Rectal smooth muscle tissue (tissue), 1 donor: ENCODE measurements around the gene STXBP4.

Experiments used
- H3K27ac ChIP-seq: one replicate; pipeline ENCODE4 v1.7.0; 2013; ENCODE audit warnings: low read depth, low read length, inconsistent platforms
- H3K27me3 ChIP-seq: one replicate; pipeline ENCODE4 v1.7.0; 2013; ENCODE audit warnings: low read length; ENCODE audit not compliant: control insufficient read depth, insufficient read depth
- H3K36me3 ChIP-seq: one replicate; pipeline ENCODE4 v1.7.0; 2013; ENCODE audit warnings: low read length; ENCODE audit not compliant: control insufficient read depth, insufficient read depth
- H3K4me1 ChIP-seq: one replicate; pipeline ENCODE4 v1.7.0; 2013; ENCODE audit warnings: low read length; ENCODE audit not compliant: control insufficient read depth, insufficient read depth
- H3K4me3 ChIP-seq: one replicate; pipeline ENCODE4 v1.7.0; 2013; ENCODE audit warnings: low read length
- H3K9ac ChIP-seq: one replicate; pipeline ENCODE4 v1.7.0; 2013; ENCODE audit warnings: low read length

Gene STXBP4

GRCh38 chr17:55002458-55002857 is 33.9 kb downstream of the STXBP4 start:
- H3K4me3 ChIP-seq = no peak overlapping the region
- H3K9ac ChIP-seq = no peak overlapping the region
- H3K4me1 ChIP-seq = no peaks in the 10 kb centered on the region
- no peak overlapping the region for H3K27ac ChIP-seq
- H3K27me3 ChIP-seq = no peaks in the 10 kb centered on the region
- no peaks in the 10 kb centered on the region for H3K36me3 ChIP-seq

- H3K36me3 ChIP-seq = no peaks in the 10 kb centered on the region
- no peaks in the 10 kb centered on the region for H3K4me1 ChIP-seq
- H3K27ac ChIP-seq = no peak overlapping the region
- no peak overlapping the region for H3K4me3 ChIP-seq
- no peaks in the 10 kb centered on the region for H3K27me3 ChIP-seq
- no peak overlapping the region for H3K9ac ChIP-seq
Observed at GRCh38 chr17:55004484-55004883, 35.9 kb downstream of the STXBP4 start.

GRCh38 chr17:55005520-55005919 is 37.0 kb downstream of the STXBP4 start:
- Histone ChIP-seq H3K4me3 (no peak overlapping the region), H3K4me1 (no peaks in the 10 kb centered on the region), H3K9ac (no peak overlapping the region), H3K27ac (no peak overlapping the region), H3K36me3 (no peaks in the 10 kb centered on the region), H3K27me3 (no peaks in the 10 kb centered on the region)

GRCh38 chr17:55023626-55024025 is 55.1 kb downstream of the STXBP4 start:
- no peak overlapping the region for H3K27ac ChIP-seq
- no peak overlapping the region for H3K4me3 ChIP-seq
- H3K4me1 ChIP-seq = no peaks in the 10 kb centered on the region
- no peak overlapping the region for H3K9ac ChIP-seq
- no peaks in the 10 kb centered on the region for H3K36me3 ChIP-seq
- no peaks in the 10 kb centered on the region for H3K27me3 ChIP-seq

- Histone ChIP-seq H3K9ac (no peak overlapping the region), H3K27me3 (no peaks in the 10 kb centered on the region), H3K4me1 (no peaks in the 10 kb centered on the region), H3K27ac (no peak overlapping the region), H3K4me3 (no peak overlapping the region), H3K36me3 (no peaks in the 10 kb centered on the region)
Observed at GRCh38 chr17:55037828-55038227, 69.3 kb downstream of the STXBP4 start.

- H3K4me1 ChIP-seq = no peaks in the 10 kb centered on the region
- no peak overlapping the region for H3K27ac ChIP-seq
- H3K9ac ChIP-seq = no peak overlapping the region
- H3K27me3 ChIP-seq = no peaks in the 10 kb centered on the region
- H3K4me3 ChIP-seq = no peak overlapping the region
- no peaks in the 10 kb centered on the region for H3K36me3 ChIP-seq
Observed at GRCh38 chr17:55038291-55038690, 69.7 kb downstream of the STXBP4 start.

- Histone ChIP-seq H3K27me3 (no peaks in the 10 kb centered on the region), H3K36me3 (no peaks in the 10 kb centered on the region), H3K4me1 (no peaks in the 10 kb centered on the region), H3K4me3 (no peak overlapping the region), H3K9ac (no peak overlapping the region), H3K27ac (no peak overlapping the region)
Observed at GRCh38 chr17:55040611-55041010, 72.0 kb downstream of the STXBP4 start.

GRCh38 chr17:55053855-55054254 is 85.3 kb downstream of the STXBP4 start:
- no peak overlapping the region for H3K9ac ChIP-seq
- H3K36me3 ChIP-seq = no peaks in the 10 kb centered on the region
- H3K27me3 ChIP-seq = no peaks in the 10 kb centered on the region
- H3K27ac ChIP-seq = no peak overlapping the region
- no peaks in the 10 kb centered on the region for H3K4me1 ChIP-seq
- no peak overlapping the region for H3K4me3 ChIP-seq

GRCh38 chr17:55054429-55054828 is 85.9 kb downstream of the STXBP4 start:
- H3K36me3 ChIP-seq = no peaks in the 10 kb centered on the region
- no peak overlapping the region for H3K27ac ChIP-seq
- H3K9ac ChIP-seq = no peak overlapping the region
- H3K27me3 ChIP-seq = no peaks in the 10 kb centered on the region
- H3K4me1 ChIP-seq = no peaks in the 10 kb centered on the region
- H3K4me3 ChIP-seq = no peak overlapping the region

GRCh38 chr17:55056526-55056925 is 88.0 kb downstream of the STXBP4 start:
- no peak overlapping the region for H3K27ac ChIP-seq
- H3K36me3 ChIP-seq = no peaks in the 10 kb centered on the region
- H3K9ac ChIP-seq = no peak overlapping the region
- H3K4me3 ChIP-seq = no peak overlapping the region
- H3K27me3 ChIP-seq = no peaks in the 10 kb centered on the region
- no peaks in the 10 kb centered on the region for H3K4me1 ChIP-seq

GRCh38 chr17:55057184-55057583 is 88.6 kb downstream of the STXBP4 start:
- no peaks in the 10 kb centered on the region for H3K4me1 ChIP-seq
- no peak overlapping the region for H3K4me3 ChIP-seq
- no peaks in the 10 kb centered on the region for H3K27me3 ChIP-seq

GRCh38 chr17:55059724-55060123 is 91.2 kb downstream of the STXBP4 start:
- Histone ChIP-seq H3K27me3 (no peaks in the 10 kb centered on the region), H3K27ac (no peak overlapping the region), H3K4me3 (no peak overlapping the region), H3K36me3 (no peaks in the 10 kb centered on the region), H3K9ac (no peak overlapping the region), H3K4me1 (no peaks in the 10 kb centered on the region)

More at GRCh38 chr17:55057184-55057583, 88.6 kb downstream of the STXBP4 start:
- Histone ChIP-seq H3K9ac (no peak overlapping the region), H3K36me3 (no peaks in the 10 kb centered on the region), H3K27ac (no peak overlapping the region)

- H3K9ac ChIP-seq = no peak overlapping the region
- H3K27me3 ChIP-seq = no peaks in the 10 kb centered on the region
- H3K36me3 ChIP-seq = no peaks in the 10 kb centered on the region
- H3K4me1 ChIP-seq = no peaks in the 10 kb centered on the region
- H3K27ac ChIP-seq = no peak overlapping the region
- no peak overlapping the region for H3K4me3 ChIP-seq
Observed at GRCh38 chr17:55062921-55063320, 94.4 kb downstream of the STXBP4 start.
